GM21390 (cell line): Measurements from ENCODE around the gene ZNF530.

Experiments used
- ATAC-seq: cut with Tn5 transposase; IDR thresholded peaks from one replicate; pipeline ENCODE4 v1.9.1; 2021; ENCODE audit not compliant: unreplicated experiment

The ZNF530 gene

DNA sequence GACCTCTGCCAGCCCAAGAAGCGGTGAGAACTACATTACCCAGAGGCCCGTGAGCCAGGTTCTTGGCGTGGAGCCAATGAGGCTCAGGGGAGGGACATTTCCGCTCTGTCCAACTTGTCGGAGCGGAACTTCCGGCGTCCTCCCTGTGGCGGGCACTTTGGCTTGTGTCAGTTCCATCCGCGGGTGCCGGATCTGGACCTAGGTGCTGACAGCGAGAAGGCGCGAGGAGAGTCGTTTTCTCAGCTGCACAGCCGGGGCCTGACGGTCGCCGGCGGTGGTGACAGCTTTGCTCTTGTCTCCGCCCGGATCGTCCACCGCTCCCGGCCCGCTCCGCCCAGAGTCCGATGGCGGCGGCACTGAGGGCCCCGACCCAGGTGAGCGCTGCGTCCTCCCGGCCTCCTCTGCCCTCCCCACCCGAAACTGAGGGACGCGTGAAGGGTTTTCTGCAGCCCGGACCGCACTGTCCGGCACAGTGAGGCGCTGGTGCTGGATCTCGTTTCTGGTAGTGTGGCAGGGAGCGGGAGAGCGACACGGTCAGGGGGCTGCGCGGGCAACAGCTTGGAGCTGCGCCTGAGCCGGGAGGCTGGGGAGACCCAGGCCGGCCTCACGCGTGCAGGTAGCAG is at the start of gene ZNF530:
ZNF530 (plus strand) TSS at position 125 of the 623 bp plus-strand sequence. CDS start 4,461 bp downstream, outside the sequence.
- peak; percentile 91 for ATAC-seq

GRCh38 chr19:57552432-57552831 is 47.3 kb upstream of the ZNF530 start:
- no peak for ATAC-seq

DNA sequence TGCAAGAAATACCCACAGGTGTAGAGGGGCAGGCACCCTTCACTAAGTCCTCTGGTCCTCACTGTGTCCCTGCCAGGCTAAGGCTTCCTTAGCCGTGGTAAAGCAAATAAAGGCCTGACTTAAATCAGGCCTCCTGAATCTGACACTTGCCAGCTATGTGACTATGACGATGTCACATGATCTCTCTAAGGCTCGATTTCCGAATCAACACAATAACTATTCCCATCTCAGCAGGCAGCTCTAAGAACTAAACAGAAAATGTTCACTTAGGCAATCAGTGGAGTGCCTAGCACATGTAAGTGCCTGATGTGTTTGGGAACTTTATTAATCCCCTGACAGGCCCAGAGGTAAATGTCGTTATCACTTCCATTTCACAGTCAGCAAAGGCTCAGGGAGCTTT is 42.0 kb upstream of the ZNF530 start:
- ATAC-seq, result no peak

- no peak for ATAC-seq
These were observed 41.2 kb upstream of the ZNF530 start for GRCh38 chr19:57558525-57558924.

- ATAC-seq, result no peak
These were observed 40.7 kb upstream of the ZNF530 start for GRCh38 chr19:57559008-57559403.

DNA sequence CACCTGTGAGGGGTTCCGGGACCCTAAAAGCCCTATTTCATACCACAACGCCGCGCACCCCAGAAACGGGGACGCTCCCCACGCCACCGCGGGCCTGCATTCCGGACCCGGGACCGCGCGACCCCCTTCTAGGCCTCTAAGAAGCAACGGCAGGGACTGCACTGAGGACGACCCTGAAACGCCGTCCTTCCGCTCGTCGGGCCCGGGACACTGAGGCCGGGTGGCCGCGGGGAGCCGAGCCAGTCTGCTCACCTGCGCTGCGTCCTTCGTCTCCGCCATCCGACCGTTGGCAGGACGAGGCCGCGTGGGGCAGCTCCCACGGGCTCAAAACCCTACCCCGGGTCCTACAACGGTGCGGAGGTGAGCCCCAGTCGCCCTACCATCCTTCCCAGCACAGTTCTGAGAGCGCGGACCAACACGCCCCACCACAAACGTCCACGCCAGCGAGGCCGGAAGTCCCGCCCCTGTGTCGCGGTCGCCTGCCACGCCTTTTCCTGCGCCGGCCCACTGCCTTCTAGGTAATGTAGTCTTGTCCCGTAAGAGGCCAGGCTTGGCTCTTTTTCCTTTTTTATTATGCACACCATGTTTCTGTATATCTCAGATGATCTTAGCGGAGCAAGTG is 40.2 kb upstream of the ZNF530 start, which contains the start of gene ZNF550:
ZNF550 (minus strand) TSS at position 460 of the 622 bp plus-strand sequence; CDS start at position 279, 181 bp downstream.
- peak; percentile 91 for ATAC-seq

- ATAC-seq, result peak; percentile 13
These were observed 39.6 kb upstream of the ZNF530 start for GRCh38 chr19:57560049-57560491.

DNA sequence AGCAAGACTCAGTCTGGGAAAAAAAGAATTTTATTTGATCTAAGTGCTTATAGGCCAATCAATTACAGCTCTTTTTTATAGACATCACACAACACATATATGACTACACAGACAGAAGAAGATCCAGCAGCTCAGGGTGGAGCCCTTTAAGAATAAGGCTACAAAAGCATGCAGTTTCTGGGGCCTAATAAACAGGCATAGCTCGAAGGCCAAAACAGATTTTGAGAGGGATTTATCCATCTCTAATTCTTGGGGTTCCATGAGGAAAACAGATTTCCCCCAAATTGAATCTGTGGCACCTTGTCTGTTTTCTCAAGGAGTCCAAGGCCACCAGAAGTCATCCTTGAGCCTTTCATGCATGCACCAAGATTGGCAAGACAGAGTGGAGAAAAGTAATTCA is 36.1 kb upstream of the ZNF530 start:
- no peak for ATAC-seq

- no peak for ATAC-seq
These were observed 33.1 kb upstream of the ZNF530 start for GRCh38 chr19:57566396-57567265.

DNA sequence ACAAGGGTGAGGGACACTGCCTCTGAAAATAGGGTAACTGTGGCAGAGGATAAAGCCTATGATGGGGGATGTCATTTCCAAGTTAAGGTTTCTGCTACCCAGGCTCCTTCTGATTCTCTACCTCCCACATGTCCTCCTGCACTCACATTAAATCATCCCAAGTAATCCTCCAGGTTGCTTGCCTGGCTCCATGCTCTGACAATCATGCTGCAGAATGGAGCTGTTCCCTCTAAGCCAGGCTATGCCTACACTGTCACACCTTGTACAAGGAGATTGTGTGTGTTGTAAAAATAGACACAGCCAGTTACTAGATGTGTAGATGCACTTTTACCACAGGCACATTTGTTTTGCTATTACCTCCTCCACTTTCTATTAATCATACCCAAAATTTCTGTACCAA is 29.0 kb upstream of the ZNF530 start:
- no peak for ATAC-seq

- no peak for ATAC-seq
These were observed 27.2 kb upstream of the ZNF530 start for GRCh38 chr19:57572415-57572947.

GRCh38 chr19:57576661-57577060 is 23.0 kb upstream of the ZNF530 start:
- ATAC-seq, result no peak

DNA sequence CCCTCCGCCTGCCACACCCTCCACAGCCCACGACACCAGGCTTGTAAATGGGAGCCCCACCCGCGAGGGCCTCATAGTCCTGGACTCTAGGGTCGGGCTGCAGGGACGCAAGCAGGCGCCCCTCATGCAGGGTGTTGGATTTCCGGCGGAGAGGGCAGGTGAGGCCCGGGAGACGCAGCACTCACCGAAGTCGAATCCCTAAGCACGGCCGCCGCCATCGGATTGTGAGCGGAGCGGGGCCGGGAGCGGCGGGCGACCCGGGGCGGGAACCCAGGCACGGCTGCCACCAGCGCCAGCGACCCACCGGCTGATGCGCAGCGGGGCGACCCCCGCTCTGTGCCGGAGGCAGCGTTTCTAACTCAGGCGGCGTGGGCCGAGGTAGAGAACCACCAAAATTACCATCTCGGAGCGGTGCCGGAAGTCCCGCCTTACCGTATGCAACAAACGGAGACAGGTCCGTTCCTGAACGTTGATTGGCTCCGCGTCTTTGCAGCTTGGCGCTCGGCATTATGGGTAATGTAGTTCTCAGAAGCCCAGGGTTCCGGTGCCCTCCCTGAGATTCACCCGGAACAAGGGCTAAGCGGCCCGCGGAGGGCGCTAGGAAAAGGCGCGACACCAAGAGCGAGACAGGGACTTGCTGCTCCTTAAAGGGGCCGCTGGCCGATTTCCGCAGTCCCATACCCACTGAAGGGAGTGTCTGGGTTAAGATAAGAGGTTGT is 21.0 kb upstream of the ZNF530 start, which contains the start of gene ZNF416:
ZNF416 (minus strand) TSS at position 425 of the 719 bp plus-strand sequence; CDS start at position 218, 207 bp downstream.
- peak; percentile 87 for ATAC-seq

- no peak for ATAC-seq
These were observed 16.6 kb upstream of the ZNF530 start for GRCh38 chr19:57583104-57583520.

DNA sequence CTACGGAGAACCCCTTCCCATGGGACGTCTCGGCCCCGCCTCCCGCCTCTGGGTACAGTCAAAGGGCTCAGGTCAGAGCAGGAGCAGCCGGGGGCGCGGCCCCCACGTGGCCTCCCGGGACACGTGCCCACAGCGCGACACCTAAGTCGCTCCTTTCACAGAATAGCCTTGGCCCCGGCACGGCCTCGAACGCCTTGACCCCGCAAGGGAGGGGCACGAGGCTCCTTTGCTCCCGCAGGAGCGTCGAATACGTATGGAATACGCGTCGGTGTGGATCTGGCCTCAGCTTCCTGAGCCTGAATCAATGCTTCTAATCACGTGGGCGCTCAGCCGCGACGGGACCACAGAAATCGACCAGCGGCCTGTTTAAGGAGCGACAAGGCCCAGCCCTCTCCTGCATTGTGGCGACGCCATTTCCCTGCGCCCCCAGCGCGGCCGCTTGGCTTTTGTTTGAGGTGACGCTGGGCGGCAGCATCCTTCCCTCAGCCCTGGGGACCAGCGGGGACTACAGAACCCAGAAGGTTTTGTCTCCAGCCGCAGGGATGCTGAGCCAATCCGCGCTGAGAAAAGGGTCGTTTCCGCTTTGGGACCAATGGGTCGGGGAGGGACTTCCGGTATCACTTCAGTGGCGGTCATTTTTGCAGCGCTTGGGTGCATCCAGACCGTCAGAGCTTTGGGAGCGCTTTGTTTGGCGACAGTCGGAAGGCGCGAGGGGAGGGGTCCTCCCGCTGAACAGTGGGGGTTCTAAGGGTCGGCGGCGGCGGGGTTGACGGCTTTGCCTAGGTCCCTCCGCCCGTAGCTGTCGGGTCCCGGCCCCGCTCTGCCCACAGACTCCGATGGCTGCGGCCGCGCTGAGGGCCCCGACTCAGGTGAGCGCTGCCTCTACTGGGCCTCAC is 15.9 kb upstream of the ZNF530 start, which contains the start of gene ZIK1:
ZIK1 (plus strand) TSS at position 625 of the 896 bp plus-strand sequence; CDS start at position 837, 212 bp downstream.
- peak; percentile 84 for ATAC-seq

- no peak for ATAC-seq
These were observed 12.2 kb upstream of the ZNF530 start for GRCh38 chr19:57587529-57587928.

- ATAC-seq, result peak; percentile 32
These were observed 316 bp upstream of the ZNF530 start for GRCh38 chr19:57599377-57599760.

DNA sequence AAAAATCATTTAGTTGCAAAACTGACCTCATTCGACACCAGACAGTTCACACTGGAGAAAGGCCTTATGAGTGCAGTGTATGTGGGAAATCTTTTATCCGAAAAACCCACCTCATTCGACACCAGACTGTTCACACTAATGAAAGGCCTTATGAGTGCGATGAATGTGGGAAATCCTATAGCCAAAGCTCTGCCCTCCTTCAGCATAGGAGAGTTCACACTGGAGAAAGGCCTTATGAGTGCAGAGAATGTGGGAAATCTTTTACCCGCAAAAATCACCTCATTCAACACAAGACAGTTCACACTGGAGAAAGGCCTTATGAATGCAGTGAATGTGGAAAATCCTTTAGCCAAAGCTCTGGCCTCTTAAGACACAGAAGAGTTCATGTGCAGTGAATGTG is 7.2 kb downstream of the ZNF530 start:
- no peak for ATAC-seq

- no peak for ATAC-seq
These were observed 11.4 kb downstream of the ZNF530 start for GRCh38 chr19:57611113-57611512.
